Large intestine (tissue), 12 donors: ENCODE results near the gene GRM2. TPM values are rescaled to one million over a fixed set of nuclear protein-coding genes. Genes with fewer than 3 reads are reported as not detected.
A peak's percentile ranks its signal among the peaks of the same experiment; 100 is the strongest.

ENCODE experiments used
- DNase-seq, 2 donors: peaks; one replicate each; pipeline versions ENCODE4 v3.0.0 to v3.0.0-alpha.2; 2013
- H3K27ac ChIP-seq: one replicate; pipeline ENCODE4 v1.5.1; 2013; ENCODE audit warnings: low read length
- H3K27me3 ChIP-seq: 2 replicates; pipeline ENCODE4 v1.6.1; 2013; ENCODE audit warnings: low read length; ENCODE audit not compliant: control insufficient read depth, insufficient read depth
- H3K36me3 ChIP-seq: 2 replicates; pipeline ENCODE4 v1.6.1; 2013; ENCODE audit warnings: low read length; ENCODE audit not compliant: control insufficient read depth, insufficient read depth
- H3K4me1 ChIP-seq: one replicate; pipeline ENCODE4 v1.6.1; 2013; ENCODE audit warnings: low read length; ENCODE audit not compliant: control insufficient read depth, insufficient read depth
- H3K4me3 ChIP-seq: one replicate; pipeline ENCODE4 v1.5.1; 2013; ENCODE audit warnings: low read length
- H3K9me3 ChIP-seq: one replicate; pipeline ENCODE4 v1.6.1; 2013; ENCODE audit warnings: mild to moderate bottlenecking, low read depth, low read length, moderate library complexity; ENCODE audit not compliant: control insufficient read depth
- WGBS: methylation state at CpG from one replicate; pipeline ENCODE4 v1.1.5; 2013; ENCODE audit warnings: low lambda C conversion rate; ENCODE audit not compliant: insufficient coverage; 5-methylcytosine and 5-hydroxymethylcytosine counted together
- long read RNA-seq, 11 donors: transcript quantifications; one replicate each; lab custom pipeline, GENCODE V29; 2026
- polyA plus RNA-seq: library from polyadenylated mRNA; unstranded; fragments of 120-200 nt; gene quantifications from one replicate; pipeline ENCODE4 v1.2.1, GENCODE V29; 2013

The GRM2 gene
- 0.18 TPM for polyA plus RNA-seq
- long read RNA-seq, donor 1 = 0 reads
- long read RNA-seq, donor 2 = 0 reads
- long read RNA-seq, donor 3 = 0 reads
- long read RNA-seq, donor 4 = 0 reads
- long read RNA-seq, donor 5 = 0 reads
- long read RNA-seq, donor 6 = 0 reads
- long read RNA-seq, donor 7 = 0 reads
- long read RNA-seq, donor 8 = 0 reads
- long read RNA-seq, donor 9 = 0 reads
- long read RNA-seq, donor 10 = 0 reads
- long read RNA-seq, donor 11 = 0 reads

- Histone ChIP-seq H3K27me3 (peaks cover 23% of the 10 kb centered on the region), H3K4me3 (peak within 1 kb of the TSS; percentile 4), H3K27ac (no peak within 1 kb of the TSS), H3K36me3 (peaks cover 23% of the 10 kb centered on the region), H3K4me1 (no peaks in the 10 kb centered on the region), H3K9me3 (no peaks in the 10 kb centered on the region)
- WGBS = no CpG with 5 or more reads among the region's 69 CpGs
- DNase-seq = peak; percentile 71 to 72
Measured at GRCh38 chr3:51706788-51707731, at the start of gene GRM2. TSS of gene GRM2 (plus strand) at chr3:51707068. CDS start at chr3:51708984, 1,916 bp downstream.

- no peak overlapping the region for H3K27ac ChIP-seq
- WGBS = 80% methylated on average over 1 of the region's 3 CpGs
- no peak for DNase-seq
Measured at GRCh38 chr3:51657234-51657633, 49.6 kb upstream of the GRM2 start.

GRCh38 chr3:51659942-51660341, 46.9 kb upstream of the GRM2 start:
- H3K27me3 ChIP-seq = no peaks in the 10 kb centered on the region
- H3K4me3 ChIP-seq = no peak overlapping the region
- no peaks in the 10 kb centered on the region for H3K9me3 ChIP-seq
- DNase-seq = no peak
- H3K4me1 ChIP-seq = no peaks in the 10 kb centered on the region
- H3K27ac ChIP-seq = no peak overlapping the region
- peaks cover 57% of the 10 kb centered on the region for H3K36me3 ChIP-seq
- WGBS = 93% methylated on average over 5 of the region's 9 CpGs

More at GRCh38 chr3:51657234-51657633, 49.6 kb upstream of the GRM2 start:
- no peaks in the 10 kb centered on the region for H3K4me1 ChIP-seq
- H3K9me3 ChIP-seq = no peaks in the 10 kb centered on the region
- H3K27me3 ChIP-seq = no peaks in the 10 kb centered on the region
- peaks cover 41% of the 10 kb centered on the region for H3K36me3 ChIP-seq
- H3K4me3 ChIP-seq = no peak overlapping the region

GRCh38 chr3:51662456-51662855, 44.4 kb upstream of the GRM2 start:
- Histone ChIP-seq H3K27ac (no peak overlapping the region), H3K9me3 (no peaks in the 10 kb centered on the region), H3K4me3 (no peak overlapping the region), H3K4me1 (no peaks in the 10 kb centered on the region), H3K27me3 (no peaks in the 10 kb centered on the region), H3K36me3 (peaks cover 46% of the 10 kb centered on the region)
- WGBS = no CpG with 5 or more reads among the region's 14 CpGs
- DNase-seq = no peak

DNA sequence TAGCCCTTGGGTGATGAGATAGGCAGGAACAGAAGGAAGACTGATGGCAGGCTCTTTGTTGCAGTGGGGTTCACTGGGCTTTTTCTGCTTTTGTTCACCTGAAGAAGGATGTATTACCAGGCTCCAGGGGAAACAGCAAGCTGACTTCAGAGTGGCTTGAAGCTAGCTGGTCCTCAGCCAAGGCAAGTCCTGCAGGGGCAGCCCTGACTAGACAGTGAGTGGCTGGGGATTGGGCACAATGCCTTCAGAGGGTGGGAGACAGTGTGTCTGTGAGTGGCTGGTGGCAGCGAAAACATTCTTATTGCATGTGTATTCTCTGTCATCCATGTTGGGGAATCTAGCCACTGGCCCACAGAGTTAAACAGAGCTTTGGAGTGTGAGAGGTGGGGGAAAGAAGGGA, 38.1 kb upstream of the GRM2 start:
- Histone ChIP-seq H3K27ac (no peak overlapping the region), H3K27me3 (no peaks in the 10 kb centered on the region), H3K4me3 (no peak overlapping the region), H3K36me3 (peaks cover 4% of the 10 kb centered on the region), H3K9me3 (no peaks in the 10 kb centered on the region), H3K4me1 (peaks cover 11% of the 10 kb centered on the region)
- DNase-seq = no peak
- no CpG with 5 or more reads among the region's 1 CpG for WGBS

- DNase-seq = peak; percentile 79 to 82
- no peaks in the 10 kb centered on the region for H3K9me3 ChIP-seq
- no CpG with 5 or more reads among the region's 9 CpGs for WGBS
- H3K27me3 ChIP-seq = no peaks in the 10 kb centered on the region
- peaks cover 11% of the 10 kb centered on the region for H3K4me1 ChIP-seq
- no peak overlapping the region for H3K27ac ChIP-seq
- H3K36me3 ChIP-seq = no peaks in the 10 kb centered on the region
- H3K4me3 ChIP-seq = no peak overlapping the region
Measured at GRCh38 chr3:51669241-51670052, 37.4 kb upstream of the GRM2 start.

GRCh38 chr3:51670053-51670822, 36.6 kb upstream of the GRM2 start:
- peak overlapping the region; percentile 52 for H3K27ac ChIP-seq
- 100% methylated on average over 1 of the region's 15 CpGs for WGBS
- H3K27me3 ChIP-seq = no peaks in the 10 kb centered on the region
- H3K4me3 ChIP-seq = peak overlapping the region; percentile 94
- peaks cover 7% of the 10 kb centered on the region for H3K36me3 ChIP-seq
- H3K4me1 ChIP-seq = peaks cover 11% of the 10 kb centered on the region
- no peaks in the 10 kb centered on the region for H3K9me3 ChIP-seq
- DNase-seq = no peak

DNA sequence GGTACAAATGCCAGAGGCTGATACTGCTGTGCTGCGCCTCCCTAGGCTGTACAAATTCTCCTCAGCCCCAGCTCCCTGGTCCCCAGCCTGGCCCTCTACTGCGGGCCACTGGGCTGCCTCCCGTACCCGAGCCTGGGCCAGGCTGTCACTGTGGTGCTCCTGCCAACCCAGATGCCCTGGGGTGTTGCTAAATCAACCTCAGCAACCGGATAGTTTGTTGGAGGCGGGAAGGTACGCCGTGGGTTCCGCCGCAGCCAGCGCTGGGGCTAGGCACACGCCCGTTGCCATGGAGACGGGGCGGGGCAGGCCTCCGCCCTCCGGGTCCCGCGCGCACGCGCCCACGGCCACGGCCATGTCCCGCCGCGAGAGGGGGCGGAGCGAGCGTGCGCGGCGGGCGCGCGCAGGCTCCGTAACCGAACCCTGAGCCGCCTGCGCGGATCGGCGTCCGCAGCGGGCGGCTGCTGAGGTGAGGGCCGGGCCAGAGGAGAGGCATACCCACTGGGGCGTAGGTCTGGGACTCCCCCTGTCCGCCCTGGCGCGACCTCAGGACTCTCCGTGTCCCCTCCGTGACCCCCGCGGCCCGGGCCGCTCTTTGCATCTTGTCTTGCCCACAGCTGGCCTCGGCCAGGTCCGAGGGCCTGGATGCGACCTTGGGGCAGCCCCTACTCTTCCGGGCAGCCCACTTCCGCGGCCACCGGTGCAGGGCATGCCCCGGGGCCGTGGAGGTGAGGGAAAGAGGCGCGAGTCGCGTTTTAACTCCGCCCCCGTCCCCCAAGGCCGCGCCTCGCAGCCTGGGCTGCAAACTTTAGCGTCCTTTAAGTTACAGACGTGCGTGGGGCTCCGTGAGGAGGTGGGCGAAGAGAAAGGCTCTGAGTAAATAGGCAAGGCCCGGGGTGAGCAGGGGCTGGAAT, 35.8 kb upstream of the GRM2 start, which contains the start of gene TEX264:
Gene TEX264, plus strand, starts transcription at position 430 of the 911 bp plus-strand sequence. CDS start 3,053 bp downstream, outside the sequence.
- Histone ChIP-seq H3K36me3 (peaks cover 15% of the 10 kb centered on the region), H3K4me1 (peaks cover 11% of the 10 kb centered on the region), H3K27ac (peak within 1 kb of the TSS; percentile 81), H3K4me3 (peak within 1 kb of the TSS; percentile 94), H3K9me3 (no peaks in the 10 kb centered on the region), H3K27me3 (no peaks in the 10 kb centered on the region)
- WGBS = no CpG with 5 or more reads among the region's 81 CpGs
- DNase-seq = peak; percentile 86 to 90
